ENCODE results near the gene GDI1. TPM values are rescaled to one million over a fixed set of nuclear protein-coding genes. Genes with fewer than 3 reads are reported as not detected.
A peak's percentile ranks its signal among the peaks of the same experiment; 100 is the strongest.

The GDI1 gene
- total RNA-seq, 1 experiment from 2014 or later, result 96.1 TPM

- Histone ChIP-seq H3K9ac (ENCODE audit: low read length) (peak within 1 kb of the TSS; percentile 87), H2AFZ (ENCODE audit: low read length) (peak within 1 kb of the TSS; percentile 86), H3K27me3 (ENCODE audit: low read length) (no peaks in the 10 kb centered on the region), H3K4me1 (ENCODE audit: insufficient read depth, low read length) (peaks cover 17% of the 10 kb centered on the region), H3K36me3 (ENCODE audit: low read depth, low read length) (peaks cover 3% of the 10 kb centered on the region; the same call in 1 of the 2 replicates), H3K27ac (ENCODE audit: low read length) (peak within 1 kb of the TSS; percentile 73), H3K9me3 (ENCODE audit: low read length) (no peaks in the 10 kb centered on the region), H3K4me3 (ENCODE audit: low read length) (peak within 1 kb of the TSS; percentile 80), H3F3A (ENCODE audit: low read length, unreplicated experiment) (no peaks in the 10 kb centered on the region), H3K4me2 (ENCODE audit: low read length) (peak within 1 kb of the TSS; percentile 92), H3K9me2 (replicated peaks; ENCODE audit: low read length) (no peaks in the 10 kb centered on the region), H4K20me1 (ENCODE audit: low read length) (no peaks in the 10 kb centered on the region), H3K79me2 (ENCODE audit: low read length) (peaks cover 34% of the 10 kb centered on the region)
- intact Hi-C loops (cut with micrococcal nuclease), result no loop called here
- DNase-seq (peak; percentile 95), ATAC-seq (peak; percentile 86)
- ChIA-PET CTCF (interaction anchor here (0.6 to 0.9 kb wide), 2 partner anchors 36 to 192 kb away, joined by 3 to 4 read pairs; no protein-coding TSS in a partner anchor), POLR2A (ENCODE audit: unreplicated experiment) (interaction anchor here (0.5 to 0.7 kb wide), 8 partner anchors 8 to 596 kb away, joined by 3 to 10 read pairs (median 4); partner anchors contain the start of genes DKC1 and LAGE3)
- no TSS peak for BruUV-seq (replicated peaks)
- TF ChIP-seq CTCF (conservative IDR thresholded peaks at IDR 0.05; ENCODE audit: low read depth, low read length) (no peak; the same call in 1 of the 2 replicates), EZH2phosphoT487 (IDR thresholded peaks at IDR 0.05; ENCODE audit: borderline replicate concordance, low read length) (no peak), EZH2 (IDR thresholded peaks at IDR 0.05; ENCODE audit: low read length, unreplicated experiment) (no peak)
These were observed 53.6 kb downstream of the GDI1 start, which contains the start of gene SLC10A3 for GRCh38 chrX:154490414-154491083. TSS of gene SLC10A3 (minus strand) at chrX:154490629. CDS start at chrX:154488940, 1,689 bp downstream.

Small RNAs within 50 kb of the gene (microRNA-seq; reads per million reads assigned to microRNA genes)
- 1.0 reads per million for gene MIR6858 (ENCODE audit: unreplicated experiment)

Other genes with a start within 250 kb of the GDI1 start
- not detected in 2 replicates for gene OPN1MW2, start 217.4 kb upstream of the GDI1 start, total RNA-seq (2014; rRNA removed)
- gene OPN1MW3, start 179.6 kb upstream of the GDI1 start, total RNA-seq (2014; rRNA removed), result not detected in 2 replicates
- gene TEX28, start 142.0 kb upstream of the GDI1 start, total RNA-seq (2014; rRNA removed), result 0.11 TPM in 1 of 2 replicates, not detected in the other
- gene TKTL1, start 141.4 kb upstream of the GDI1 start, total RNA-seq (2014; rRNA removed), result not detected in 2 replicates
- 2,058 and 3,170 TPM in 2 replicates for gene FLNA, start 62.5 kb upstream of the GDI1 start, total RNA-seq (2014; rRNA removed)
- gene EMD, start 57.9 kb upstream of the GDI1 start, total RNA-seq (2014; rRNA removed), result 46.8 and 49.0 TPM in 2 replicates
- gene RPL10, start 38.8 kb upstream of the GDI1 start, total RNA-seq (2014; rRNA removed), result 2,879 and 3,401 TPM in 2 replicates
- gene DNASE1L1, start 27.9 kb upstream of the GDI1 start, total RNA-seq (2014; rRNA removed), result 29.8 TPM in 2 replicates
- gene TAFAZZIN, start 25.6 kb upstream of the GDI1 start, total RNA-seq (2014; rRNA removed), result 39.4 and 41.5 TPM in 2 replicates
- 68.7 and 94.0 TPM in 2 replicates for gene ATP6AP1, start 8.5 kb upstream of the GDI1 start, total RNA-seq (2014; rRNA removed)
- 53.8 and 76.7 TPM in 2 replicates for gene FAM50A, start 7.0 kb downstream of the GDI1 start, total RNA-seq (2014; rRNA removed)
- 5.3 and 21.8 TPM in 2 replicates for gene PLXNA3, start 21.1 kb downstream of the GDI1 start, total RNA-seq (2014; rRNA removed)
- gene LAGE3, start 42.1 kb downstream of the GDI1 start, total RNA-seq (2014; rRNA removed), result 82.8 and 87.4 TPM in 2 replicates
- 92.3 and 101 TPM in 2 replicates for gene UBL4A, start 49.5 kb downstream of the GDI1 start, total RNA-seq (2014; rRNA removed)
- 42.1 and 50.6 TPM in 2 replicates for gene SLC10A3, start 53.5 kb downstream of the GDI1 start, total RNA-seq (2014; rRNA removed)
- gene FAM3A, start 79.1 kb downstream of the GDI1 start, total RNA-seq (2014; rRNA removed), result 69.2 and 88.0 TPM in 2 replicates
- gene G6PD, start 109.7 kb downstream of the GDI1 start, total RNA-seq (2014; rRNA removed), result 121 and 147 TPM in 2 replicates
- 34.3 and 39.6 TPM in 2 replicates for gene IKBKG, start 110.5 kb downstream of the GDI1 start, total RNA-seq (2014; rRNA removed)
- gene CTAG1A, start 148.0 kb downstream of the GDI1 start, total RNA-seq (2014; rRNA removed), result not detected in 2 replicates
- not detected in 2 replicates for gene CTAG1B, start 182.1 kb downstream of the GDI1 start, total RNA-seq (2014; rRNA removed)
- gene CTAG2, start 216.4 kb downstream of the GDI1 start, total RNA-seq (2014; rRNA removed), result not detected in 2 replicates

All from PC-3 (cell line).